K562 (cell line): Measurements from ENCODE around the gene SGMS1. TPM values are rescaled to one million over a fixed set of nuclear protein-coding genes. Genes with fewer than 3 reads are reported as not detected.

Experiments used
- ATAC-seq: fragments of 200-7000 bp; cut with Tn5 transposase; 3 replicates; pipeline ENCODE4 v1.9.1; 2020; ENCODE audit warnings: moderate library complexity
- BruUV-seq: library from RNA; stranded (reverse); fragments of 400-500 nt; replicated peaks from 2 replicates; lab custom pipeline; 2021; lab: Mats Ljungman, UMichigan
- CTCF ChIA-PET: fragments of 300-600 bp; formaldehyde crosslinking; extraction: SDS; loops from one replicate; lab custom pipeline; 2021; ENCODE audit warnings: low intra/inter-chr PET ratio; lab: Yijun Ruan, JAX
- POLR2A ChIA-PET: fragments of 300-600, 350-650 bp; sonication (Branson Sonifier 250); formaldehyde crosslinking; extraction: SDS; loops from one replicate; lab custom pipeline; 2021; ENCODE audit warnings: antibody characterized with exemption, inconsistent platforms; lab: Yijun Ruan, JAX
- DNase-seq, 4 experiments: peaks; one replicate each; pipeline versions ENCODE4 v3.0.0 to v3.0.0-alpha.2; 2011 to 2018; ENCODE audit warnings: low spot score in 3 of 4, mixed read lengths in 3 of 4; ENCODE audit errors: extremely low read depth in 1 of 4
- FAIRE-seq: peaks from 2 replicates; lab custom pipeline; 2011; peaks lifted over from hg19 to GRCh38; lab: Jason Lieb, UNC
- H2AFZ ChIP-seq: 2 replicates; pipeline ENCODE4 v1.6.0; 2011; ENCODE audit warnings: low read depth, low read length, control low read depth, inconsistent platforms
- H3K27ac ChIP-seq: fragments of 200-600 bp; 3 replicates; pipeline ENCODE4 v1.8.0; 2011; ENCODE audit warnings: low read depth, mild to moderate bottlenecking, control low read depth, inconsistent platforms, low read length, moderate library complexity, mixed read lengths; ENCODE audit errors: extremely low read depth
- H3K27me3 ChIP-seq, 2 experiments: fragments of 300-600 bp in 1 of 2; 2 replicates in 1 of 2; 3 replicates in 1 of 2; pipeline versions ENCODE4 v1.6.0 to v1.8.0; 2011; ENCODE audit warnings: inconsistent platforms in 2 of 2, low read length in 2 of 2, mild to moderate bottlenecking in 1 of 2, mixed read lengths in 1 of 2, moderate library complexity in 1 of 2; ENCODE audit not compliant: control insufficient read depth in 2 of 2, insufficient read depth in 2 of 2
- H3K36me3 ChIP-seq: fragments of 300-600 bp; 3 replicates; pipeline ENCODE4 v1.8.0; 2011; ENCODE audit warnings: mild to moderate bottlenecking, low read length, inconsistent platforms; ENCODE audit not compliant: control insufficient read depth, insufficient read depth
- H3K4me1 ChIP-seq, 2 experiments: fragments of 200-600 bp in 1 of 2; replicated peaks in 1 of 2; 2 replicates in 1 of 2; 3 replicates in 1 of 2; pipeline versions ENCODE4 v1.5.1 to v1.8.0; 2011; ENCODE audit warnings: inconsistent platforms in 2 of 2, low read length in 2 of 2, mild to moderate bottlenecking in 1 of 2, mixed read lengths in 1 of 2, moderate library complexity in 1 of 2; ENCODE audit not compliant: control insufficient read depth in 2 of 2, insufficient read depth in 2 of 2
- H3K4me2 ChIP-seq: 2 replicates; pipeline ENCODE4 v1.6.1; 2011; ENCODE audit warnings: low read length, control low read depth, inconsistent platforms, mixed read lengths; ENCODE audit not compliant: insufficient read depth
- H3K4me3 ChIP-seq: fragments of 200-600 bp; sonication (generic), shearing (Covaris generic); 2 replicates; pipeline ENCODE4 v1.5.1; 2016; ENCODE audit warnings: control low read depth, inconsistent platforms
- H3K79me2 ChIP-seq: fragments of 200-600 bp; 3 replicates; pipeline ENCODE4 v1.8.0; 2011; ENCODE audit warnings: low read length, inconsistent platforms; ENCODE audit not compliant: control insufficient read depth, insufficient read depth
- H3K9ac ChIP-seq, 2 experiments: 2 replicates each; pipeline versions ENCODE4 v1.6.0 to v1.6.1; 2011; ENCODE audit warnings: low read depth in 2 of 2, low read length in 2 of 2, control low read depth in 1 of 2, inconsistent platforms in 1 of 2, mild to moderate bottlenecking in 1 of 2, mixed read lengths in 1 of 2; ENCODE audit not compliant: insufficient read depth in 1 of 2
- H3K9me1 ChIP-seq: one replicate; pipeline ENCODE4 v1.6.0; 2011; ENCODE audit warnings: inconsistent platforms, mild to moderate bottlenecking, low read length, moderate library complexity; ENCODE audit not compliant: control insufficient read depth, insufficient read depth
- H3K9me3 ChIP-seq: replicated peaks from 2 replicates; pipeline ENCODE4 v1.5.1; 2011; ENCODE audit warnings: low read depth, low read length, inconsistent platforms; ENCODE audit not compliant: control insufficient read depth, insufficient read depth
- H4K20me1 ChIP-seq: replicated peaks from 2 replicates; pipeline ENCODE4 v1.6.1; 2011; ENCODE audit warnings: low read length, inconsistent platforms, mixed read lengths; ENCODE audit not compliant: control insufficient read depth, insufficient read depth
- CBX3 ChIP-seq, 2 experiments: IDR thresholded peaks; 1 replicate in 1 of 2; 2 replicates in 1 of 2; pipeline ENCODE4 v1.6.1; 2012; ENCODE audit warnings: inconsistent platforms in 2 of 2, low read length in 2 of 2, borderline replicate concordance in 1 of 2, control low read depth in 1 of 2
- ILK ChIP-seq: fragments of 450-650 bp; IDR thresholded peaks from 2 replicates; pipeline ENCODE4 v1.6.1; 2016; ENCODE audit warnings: missing genetic modification characterization, low read depth, mild to moderate bottlenecking, missing compliant biosample characterization, moderate library complexity, borderline replicate concordance
- KLF10 ChIP-seq: fragments of 250-450 bp; sonication (Bioruptor Pico); IDR thresholded peaks from 2 replicates; pipeline ENCODE4 v1.6.1; 2021; ENCODE audit warnings: matching md5 sums
- MECOM ChIP-seq: fragments of 250-450 bp; sonication (Bioruptor Pico); IDR thresholded peaks from 2 replicates; pipeline ENCODE4 v1.8.0; 2022; ENCODE audit warnings: inconsistent platforms
- MIER1 ChIP-seq: fragments of 450-650 bp; IDR thresholded peaks from 2 replicates; pipeline ENCODE4 v1.6.1; 2016; ENCODE audit warnings: antibody characterized with exemption, mild to moderate bottlenecking, low read depth
- NUFIP1 ChIP-seq: fragments of 450-650 bp; IDR thresholded peaks from 2 replicates; pipeline ENCODE4 v1.6.1; 2018; ENCODE audit not compliant: partially characterized antibody
- RAD51 ChIP-seq: fragments of 450-650 bp; IDR thresholded peaks from 2 replicates; pipeline ENCODE4 v1.7.1; 2016; ENCODE audit warnings: low read depth, mild to moderate bottlenecking, borderline replicate concordance
- RFX1 ChIP-seq: fragments of 450-650 bp; IDR thresholded peaks from 2 replicates; pipeline ENCODE4 v1.6.1; 2016; ENCODE audit warnings: mild to moderate bottlenecking, moderate library complexity
- SUPT5H ChIP-seq: fragments of 450-650 bp; IDR thresholded peaks from 2 replicates; pipeline ENCODE4 v1.6.1; 2016
- TAF1 ChIP-seq: IDR thresholded peaks from 2 replicates; pipeline ENCODE4 v1.6.1; 2011; ENCODE audit warnings: mild to moderate bottlenecking, low read length, moderate library complexity; ENCODE audit not compliant: insufficient read depth, control insufficient read depth, severe bottlenecking; ENCODE audit errors: extremely low read depth
- TRIM24 ChIP-seq, 2 experiments: fragments of 450-650 bp; IDR thresholded peaks; 2 replicates each; pipeline ENCODE4 v1.6.1; 2016
- TRIM28 ChIP-seq: fragments of 450-650 bp; IDR thresholded peaks from 2 replicates; pipeline ENCODE4 v1.6.1; 2017
- ZFP36 ChIP-seq: fragments of 150-350 bp; IDR thresholded peaks from 2 replicates; pipeline ENCODE4 v1.6.1; 2018; ENCODE audit warnings: low read length, low read depth; ENCODE audit not compliant: partially characterized antibody
- ZNF212 ChIP-seq: fragments of 450-650 bp; formaldehyde crosslinking; IDR thresholded peaks from 2 replicates; pipeline ENCODE4 v1.4.0; 2020; ENCODE audit warnings: mild to moderate bottlenecking
- ZNF41 ChIP-seq: fragments of 250-450 bp; sonication (Bioruptor Pico); conservative IDR thresholded peaks from 2 replicates; pipeline ENCODE4 v1.4.0; 2020; ENCODE audit warnings: mild to moderate bottlenecking
- ZNF766 ChIP-seq: fragments of 200-800 bp; sonication (Bioruptor generic); conservative IDR thresholded peaks from 2 replicates; pipeline ENCODE4 v1.6.1; 2016; ENCODE audit warnings: missing genetic modification characterization, missing compliant biosample characterization
- WGBS: fragments of 100-300 bp; shearing (Covaris generic); methylation state at CpG from one replicate; pipeline ENCODE4 v1.1.6; 2016; ENCODE audit warnings: low coverage, mixed read lengths; ENCODE audit not compliant: insufficient coverage; ENCODE audit errors: missing lambda C conversion rate; 5-methylcytosine and 5-hydroxymethylcytosine counted together
- in situ Hi-C: fragments of 300-500 bp; cut with MboI; formaldehyde crosslinking; loops from 4 replicates; pipeline ENCODE4 v1.15.0; 2018; ENCODE audit warnings: inconsistent platforms, mixed read lengths
- intact Hi-C: fragments of 100-400 bp; cut with micrococcal nuclease; formaldehyde crosslinking; loops from 2 replicates; pipeline ENCODE4 v1.14.2; 2022
- polyA plus RNA-seq, 8 experiments: library from polyadenylated mRNA; depleted of rRNA in 4 of 8; stranded (reverse) in 5 of 8; unstranded in 3 of 8; fragments of >200 nt; fragmentation: Nextera tagmentation in 2 of 8; fragmentation: Illumina TruSeq in 1 of 8; extraction: Ambion mirVana in 2 of 8; extraction: Trizol in 1 of 8; gene quantifications; 2 replicates each; pipeline versions ENCODE4 v1.2.1 to v1.2.3, GENCODE V29; 2011 to 2014; ENCODE audit warnings: inconsistent platforms in 1 of 8, missing spikeins in 1 of 8
- total RNA-seq, 7 experiments: library from RNA; depleted of rRNA in 6 of 7; stranded (reverse); fragments of >200 nt in 6 of 7; fragmentation: Illumina TruSeq in 2 of 7; extraction: Trizol in 2 of 7; gene quantifications; 2 replicates each; pipeline versions ENCODE4 v1.2.1 to v1.2.3, GENCODE V29; 2011 to 2021; ENCODE audit warnings: low replicate concordance in 1 of 7
- TF ChIP-seq, protein P1 (sequence below), 2 experiments: fragments of 250-450 bp in 1 of 2; fragments of 450-650 bp in 1 of 2; sonication (Bioruptor Pico) in 1 of 2; IDR thresholded peaks; 2 replicates each; pipeline versions ENCODE4 v1.6.1 to v1.8.0; 2016 to 2021; ENCODE audit warnings: mild to moderate bottlenecking in 2 of 2, moderate library complexity in 2 of 2, missing compliant biosample characterization in 1 of 2, missing genetic modification characterization in 1 of 2
- TF ChIP-seq, protein P2 (sequence below): sonication (generic); formaldehyde crosslinking; IDR thresholded peaks from 2 replicates; pipeline ENCODE4 v1.8.0; 2022; ENCODE audit warnings: missing genetic modification reagents, mild to moderate bottlenecking, moderate library complexity, borderline replicate concordance

SGMS1 gene
- total and polyA plus RNA-seq, 9 of the 15 experiments (the other 6 are each of a cell fraction or from before 2014, with no cell fraction given): 22.6 to 232 (median 82.2) TPM

DNA sequence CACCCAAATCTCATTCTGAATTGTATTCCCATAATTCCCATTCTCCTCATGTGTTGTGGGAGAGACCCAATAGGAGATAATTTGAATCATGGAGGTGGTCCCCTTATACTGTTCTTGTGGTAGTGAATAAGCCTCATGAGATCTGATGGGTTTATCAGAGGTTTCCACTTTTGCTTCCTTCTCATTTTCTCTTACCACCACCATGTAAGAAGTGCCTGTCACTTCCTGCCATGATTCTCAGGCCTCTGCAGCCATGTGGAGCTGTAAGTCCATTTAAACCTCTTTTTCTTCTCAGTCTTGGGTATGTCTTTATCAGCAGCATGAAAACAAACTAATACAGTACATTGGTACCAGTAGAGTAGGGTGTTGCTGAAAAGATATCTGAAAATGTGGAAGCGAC is 274.2 kb downstream of the SGMS1 start:
- peaks cover 0 to 16% of the 10 kb centered on the region in 2 experiments; a peak in 2 of 5 replicates for H3K4me1 ChIP-seq
- H3K27ac ChIP-seq: no peak overlapping the region; the same call in 2 of the 3 replicates
- CTCF ChIA-PET: no interaction called here
- DNase-seq: no peak
- no peaks in the 10 kb centered on the region for H4K20me1 ChIP-seq
- POLR2A ChIA-PET: interaction anchor here (0.6 to 0.8 kb wide), 2 partner anchors 18 to 200 kb away, joined by 3 read pairs; no protein-coding TSS in a partner anchor
- intact Hi-C loops (no loop called here), in situ Hi-C loops (no loop called here)
- 95% methylated on average over 1 of the region's 1 CpG for WGBS
- peaks cover 33% of the 10 kb centered on the region; the same call in 2 of the 3 replicates for H3K36me3 ChIP-seq
- H3K27me3 ChIP-seq: no peaks in the 10 kb centered on the region
- ATAC-seq: no peak
- no peak for TF ChIP-seq ZNF41 (CRISPR knock-in tag)
- TF ChIP-seq MIER1: no peak
- no peak for TF ChIP-seq TAF1
- no peak for TF ChIP-seq MECOM (CRISPR knock-in tag)
- peak; percentile 76 for TF ChIP-seq ZNF766 (CRISPR knock-in tag)
- no peak for TF ChIP-seq RAD51
- no peak for TF ChIP-seq ILK (tag)
- TF ChIP-seq NUFIP1: no peak
- peak; percentile 65; the same call in 1 of the 2 replicates for TF ChIP-seq TRIM28
- no peak for TF ChIP-seq KLF10 (CRISPR knock-in tag)
- peak; percentile 90 for TF ChIP-seq ZFP36
- TF ChIP-seq CBX3 (IDR thresholded peaks at IDR 0.05; ENCODE audit: borderline replicate concordance in 1 of 2, low read length in 2 of 2): peak in 1 of 2 experiments; percentile 82; a peak in 1 of 3 replicates
- TF ChIP-seq, protein P1, sequence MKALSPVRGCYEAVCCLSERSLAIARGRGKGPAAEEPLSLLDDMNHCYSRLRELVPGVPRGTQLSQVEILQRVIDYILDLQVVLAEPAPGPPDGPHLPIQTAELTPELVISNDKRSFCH (CRISPR knock-in tag; IDR thresholded peaks at IDR 0.05): no peak
- TF ChIP-seq, protein P1 (tag; IDR thresholded peaks at IDR 0.05): no peak
- peak; percentile 64 to 70; a peak in 2 of 4 replicates for TF ChIP-seq TRIM24 (IDR thresholded peaks at IDR 0.05)
- TF ChIP-seq, protein P2, sequence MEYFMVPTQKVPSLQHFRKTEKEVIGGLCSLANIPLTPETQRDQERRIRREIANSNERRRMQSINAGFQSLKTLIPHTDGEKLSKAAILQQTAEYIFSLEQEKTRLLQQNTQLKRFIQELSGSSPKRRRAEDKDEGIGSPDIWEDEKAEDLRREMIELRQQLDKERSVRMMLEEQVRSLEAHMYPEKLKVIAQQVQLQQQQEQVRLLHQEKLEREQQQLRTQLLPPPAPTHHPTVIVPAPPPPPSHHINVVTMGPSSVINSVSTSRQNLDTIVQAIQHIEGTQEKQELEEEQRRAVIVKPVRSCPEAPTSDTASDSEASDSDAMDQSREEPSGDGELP (CRISPR knock-in tag): no peak
- 0 out of 2 replicates have a peak, but pooled peaks have one; percentile 66 for TF ChIP-seq ZNF212 (CRISPR knock-in tag)
- no peak for TF ChIP-seq RFX1
- peak; percentile 42; the same call in 1 of the 2 replicates for TF ChIP-seq SUPT5H
- peaks cover 81% of the 10 kb centered on the region for H3K79me2 ChIP-seq
- no peak overlapping the region for H3K4me3 ChIP-seq
- no peak overlapping the region for H3K9ac ChIP-seq
- no peak overlapping the region for H3K4me2 ChIP-seq
- BruUV-seq: no TSS peak
- no peak for FAIRE-seq
- no peak overlapping the region for H2AFZ ChIP-seq
- H3K9me1 ChIP-seq: no peaks in the 10 kb centered on the region
- peaks cover 26% of the 10 kb centered on the region for H3K9me3 ChIP-seq
